AG10803 (cell line): ENCODE results near the gene LIPC.

Experiments used
- DNase-seq: peaks from one replicate; pipeline ENCODE4 v3.0.0; 2010; ENCODE audit warnings: low read depth
- H3K4me3 ChIP-seq: 2 replicates; pipeline ENCODE4 v1.5.1; 2011; ENCODE audit warnings: mild to moderate bottlenecking, low read length, control low read depth
- CTCF ChIP-seq: conservative IDR thresholded peaks from 2 replicates; pipeline ENCODE4 v1.5.1; 2011; ENCODE audit warnings: mild to moderate bottlenecking, low read length, control low read depth, inconsistent platforms

LIPC gene

GRCh38 chr15:58552505-58553364 lies 120.9 kb downstream of the LIPC start:
- no peak for TF ChIP-seq CTCF
- no peak for DNase-seq
- H3K4me3 ChIP-seq = no peak overlapping the region

- DNase-seq = no peak
- TF ChIP-seq CTCF = no peak
- no peak overlapping the region for H3K4me3 ChIP-seq
Observed at GRCh38 chr15:58553365-58553918, 121.7 kb downstream of the LIPC start.

GRCh38 chr15:58554758-58555157 lies 123.0 kb downstream of the LIPC start:
- DNase-seq = no peak
- no peak for TF ChIP-seq CTCF

GRCh38 chr15:58555162-58556027 lies 123.6 kb downstream of the LIPC start:
- no peak for DNase-seq
- TF ChIP-seq CTCF = no peak
- no peak overlapping the region for H3K4me3 ChIP-seq

More at GRCh38 chr15:58554758-58555157, 123.0 kb downstream of the LIPC start:
- H3K4me3 ChIP-seq = no peak overlapping the region

GRCh38 chr15:58556028-58556361 lies 124.2 kb downstream of the LIPC start:
- no peak for TF ChIP-seq CTCF
- DNase-seq = no peak
- H3K4me3 ChIP-seq = no peak overlapping the region

GRCh38 chr15:58556541-58556940 lies 124.8 kb downstream of the LIPC start:
- no peak for DNase-seq
- TF ChIP-seq CTCF = no peak
- H3K4me3 ChIP-seq = no peak overlapping the region

GRCh38 chr15:58558777-58559176 lies 127.0 kb downstream of the LIPC start:
- no peak overlapping the region for H3K4me3 ChIP-seq
- DNase-seq = peak; percentile 10
- no peak for TF ChIP-seq CTCF
